ENCODE data around the gene BAZ1B.
"Not testable (repeated sequence)": the region's sequence is repeated elsewhere in the genome, so short reads cannot be mapped to it uniquely, and the experiment has no call there.

Gene BAZ1B

GRCh38 chr7:73541722-73542121 lies 19.6 kb upstream of the BAZ1B start:
- no peak for DNase-seq

- no peak for DNase-seq
Observed at GRCh38 chr7:73539709-73540108, 17.6 kb upstream of the BAZ1B start.

- not testable (repeated sequence) for DNase-seq
Observed at GRCh38 chr7:73538510-73538909, 16.4 kb upstream of the BAZ1B start.

- no peak for DNase-seq
Observed at GRCh38 chr7:73537051-73537450, 15.0 kb upstream of the BAZ1B start.

GRCh38 chr7:73536479-73536878 lies 14.4 kb upstream of the BAZ1B start:
- no peak for DNase-seq

- DNase-seq: not testable (repeated sequence)
Observed at GRCh38 chr7:73535918-73536317, 13.8 kb upstream of the BAZ1B start.

- DNase-seq: no peak
Observed at GRCh38 chr7:73533742-73534141, 11.6 kb upstream of the BAZ1B start.

- DNase-seq: no peak
Observed at GRCh38 chr7:73532224-73532623, 10.1 kb upstream of the BAZ1B start.

GRCh38 chr7:73530800-73531199 lies 8.7 kb upstream of the BAZ1B start:
- DNase-seq: no peak

- DNase-seq: peak; percentile 9
Observed at GRCh38 chr7:73526896-73527821, 5.1 kb upstream of the BAZ1B start.

GRCh38 chr7:73526158-73526494 lies 4.0 kb upstream of the BAZ1B start:
- DNase-seq: not testable (repeated sequence)

- no peak for DNase-seq
Observed at GRCh38 chr7:73521636-73522104, 423 bp downstream of the BAZ1B start.

- peak; percentile 26 for DNase-seq
Observed at GRCh38 chr7:73520673-73521635, 1.1 kb downstream of the BAZ1B start.

- DNase-seq: peak; percentile 13
Observed at GRCh38 chr7:73519867-73520672, 2.0 kb downstream of the BAZ1B start.

GRCh38 chr7:73518470-73518869 lies 3.6 kb downstream of the BAZ1B start:
- no peak for DNase-seq

- no peak for DNase-seq
Observed at GRCh38 chr7:73517241-73517995, 4.7 kb downstream of the BAZ1B start.

- no peak for DNase-seq
Observed at GRCh38 chr7:73515178-73515577, 6.9 kb downstream of the BAZ1B start.

- DNase-seq: no peak
Observed at GRCh38 chr7:73512018-73512780, 9.9 kb downstream of the BAZ1B start.

- DNase-seq: no peak
Observed at GRCh38 chr7:73509463-73509862, 12.6 kb downstream of the BAZ1B start.

GRCh38 chr7:73507556-73507955 lies 14.5 kb downstream of the BAZ1B start:
- no peak for DNase-seq

- no peak for DNase-seq
Observed at GRCh38 chr7:73504920-73505319, 17.2 kb downstream of the BAZ1B start.
